ENCODE measurements around the gene NOTCH1.

GRCh38 chr9:136565086-136565714, 19.4 kb upstream of the NOTCH1 start:
- TF ChIP-seq, protein P1, sequence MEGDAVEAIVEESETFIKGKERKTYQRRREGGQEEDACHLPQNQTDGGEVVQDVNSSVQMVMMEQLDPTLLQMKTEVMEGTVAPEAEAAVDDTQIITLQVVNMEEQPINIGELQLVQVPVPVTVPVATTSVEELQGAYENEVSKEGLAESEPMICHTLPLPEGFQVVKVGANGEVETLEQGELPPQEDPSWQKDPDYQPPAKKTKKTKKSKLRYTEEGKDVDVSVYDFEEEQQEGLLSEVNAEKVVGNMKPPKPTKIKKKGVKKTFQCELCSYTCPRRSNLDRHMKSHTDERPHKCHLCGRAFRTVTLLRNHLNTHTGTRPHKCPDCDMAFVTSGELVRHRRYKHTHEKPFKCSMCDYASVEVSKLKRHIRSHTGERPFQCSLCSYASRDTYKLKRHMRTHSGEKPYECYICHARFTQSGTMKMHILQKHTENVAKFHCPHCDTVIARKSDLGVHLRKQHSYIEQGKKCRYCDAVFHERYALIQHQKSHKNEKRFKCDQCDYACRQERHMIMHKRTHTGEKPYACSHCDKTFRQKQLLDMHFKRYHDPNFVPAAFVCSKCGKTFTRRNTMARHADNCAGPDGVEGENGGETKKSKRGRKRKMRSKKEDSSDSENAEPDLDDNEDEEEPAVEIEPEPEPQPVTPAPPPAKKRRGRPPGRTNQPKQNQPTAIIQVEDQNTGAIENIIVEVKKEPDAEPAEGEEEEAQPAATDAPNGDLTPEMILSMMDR (IDR thresholded peaks at IDR 0.05), result no peak
- no peak for TF ChIP-seq ETV6 (CRISPR knock-in tag; IDR thresholded peaks at IDR 0.05)
- TF ChIP-seq, protein P2, sequence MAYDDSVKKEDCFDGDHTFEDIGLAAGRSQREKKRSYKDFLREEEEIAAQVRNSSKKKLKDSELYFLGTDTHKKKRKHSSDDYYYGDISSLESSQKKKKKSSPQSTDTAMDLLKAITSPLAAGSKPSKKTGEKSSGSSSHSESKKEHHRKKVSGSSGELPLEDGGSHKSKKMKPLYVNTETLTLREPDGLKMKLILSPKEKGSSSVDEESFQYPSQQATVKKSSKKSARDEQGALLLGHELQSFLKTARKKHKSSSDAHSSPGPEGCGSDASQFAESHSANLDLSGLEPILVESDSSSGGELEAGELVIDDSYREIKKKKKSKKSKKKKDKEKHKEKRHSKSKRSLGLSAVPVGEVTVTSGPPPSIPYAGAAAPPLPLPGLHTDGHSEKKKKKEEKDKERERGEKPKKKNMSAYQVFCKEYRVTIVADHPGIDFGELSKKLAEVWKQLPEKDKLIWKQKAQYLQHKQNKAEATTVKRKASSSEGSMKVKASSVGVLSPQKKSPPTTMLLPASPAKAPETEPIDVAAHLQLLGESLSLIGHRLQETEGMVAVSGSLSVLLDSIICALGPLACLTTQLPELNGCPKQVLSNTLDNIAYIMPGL (CRISPR knock-in tag; IDR thresholded peaks at IDR 0.05), result no peak
- no peak for TF ChIP-seq CREB1 (CRISPR knock-in tag; IDR thresholded peaks at IDR 0.05)
- no peak for TF ChIP-seq FOXK1 (CRISPR knock-in tag; IDR thresholded peaks at IDR 0.05)

Measured in WTC11 (cell line).